Activated effector memory CD4-positive, alpha-beta T cell treated with anti-CD3 and anti-CD28 coated beads, Interleukin-2, amount 50 U/mL, for 16 hours (primary cell): ENCODE measurements around the gene FHAD1.

Experiments used
- DNase-seq: peaks from one replicate; pipeline ENCODE4 v3.0.0-alpha.2; 2020

FHAD1 gene

DNA sequence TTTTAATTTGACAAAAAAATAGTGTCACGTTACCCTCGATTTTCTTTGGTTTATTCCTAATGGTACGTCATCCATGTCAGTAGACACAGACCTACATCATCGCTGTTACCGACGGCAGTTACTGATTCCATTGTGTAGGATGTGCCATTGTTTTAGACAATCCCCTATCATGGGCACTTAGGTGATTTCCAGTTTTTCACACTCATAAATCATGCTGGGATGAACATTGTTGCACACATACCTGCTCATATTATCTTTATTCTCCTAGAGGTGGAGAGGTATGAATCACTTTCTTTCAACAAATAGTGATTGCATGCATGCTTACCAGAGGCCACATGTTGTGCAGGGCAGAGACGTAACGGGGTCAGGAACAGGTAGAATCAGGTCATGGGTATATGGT, 83.0 kb downstream of the FHAD1 start:
- DNase-seq = no peak

DNA sequence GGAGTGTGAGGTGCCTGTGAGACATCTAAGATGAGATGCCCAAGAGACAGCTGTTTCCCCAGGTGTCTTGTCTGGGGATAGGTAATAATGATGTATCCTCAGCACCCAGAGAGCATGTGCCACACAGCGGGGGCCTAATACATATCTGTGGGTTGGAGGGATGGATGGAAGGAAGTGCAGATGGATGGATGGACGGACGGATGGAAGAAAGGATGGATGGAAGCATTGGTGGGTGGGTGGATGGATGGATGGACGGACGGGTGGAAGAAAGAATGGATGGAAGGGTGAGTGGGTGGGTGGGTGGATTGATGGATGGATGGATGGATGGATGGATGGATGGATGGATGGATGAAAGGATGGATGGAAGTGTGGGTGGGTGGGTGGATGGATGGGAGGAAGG, 84.2 kb downstream of the FHAD1 start:
- DNase-seq = no peak

DNA sequence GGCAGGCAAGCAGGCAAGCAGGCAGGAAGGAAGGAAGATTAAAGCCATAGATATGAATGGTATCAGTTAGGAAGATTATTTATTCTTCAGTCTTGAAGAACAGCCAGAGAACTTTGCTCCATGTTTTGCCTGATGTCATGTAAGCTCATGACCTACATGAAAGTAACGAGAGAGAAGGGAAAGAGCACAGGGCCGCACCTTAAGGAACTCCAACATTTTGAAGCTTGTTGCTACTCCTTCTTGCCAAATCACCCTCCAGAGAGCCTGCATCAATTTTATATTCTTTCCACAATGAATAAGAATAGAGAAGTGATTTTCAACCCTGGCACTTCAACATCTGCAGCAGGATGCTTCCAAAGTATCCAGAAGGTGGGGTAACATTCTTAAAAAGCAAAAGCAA, 84.7 kb downstream of the FHAD1 start:
- DNase-seq = no peak

DNA sequence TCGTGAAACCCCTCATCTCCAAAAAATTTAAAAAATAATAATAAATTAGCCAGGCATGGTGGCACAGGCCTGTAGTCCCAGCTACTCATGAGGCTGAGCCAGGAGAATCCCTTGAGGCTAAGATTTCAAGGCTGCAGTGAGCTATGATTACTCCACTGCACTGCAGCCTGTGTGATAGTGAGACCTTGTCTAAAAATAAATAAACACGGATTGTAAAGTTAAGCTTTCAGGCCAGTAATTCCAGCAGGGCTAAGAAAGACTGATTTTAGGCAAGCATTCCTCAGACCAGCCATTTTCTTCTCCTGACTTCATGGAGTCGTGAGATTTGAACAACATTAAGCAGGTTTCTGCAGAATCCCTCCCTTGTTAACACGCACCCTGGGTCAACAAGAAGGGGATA, 85.5 kb downstream of the FHAD1 start:
- no peak for DNase-seq

DNA sequence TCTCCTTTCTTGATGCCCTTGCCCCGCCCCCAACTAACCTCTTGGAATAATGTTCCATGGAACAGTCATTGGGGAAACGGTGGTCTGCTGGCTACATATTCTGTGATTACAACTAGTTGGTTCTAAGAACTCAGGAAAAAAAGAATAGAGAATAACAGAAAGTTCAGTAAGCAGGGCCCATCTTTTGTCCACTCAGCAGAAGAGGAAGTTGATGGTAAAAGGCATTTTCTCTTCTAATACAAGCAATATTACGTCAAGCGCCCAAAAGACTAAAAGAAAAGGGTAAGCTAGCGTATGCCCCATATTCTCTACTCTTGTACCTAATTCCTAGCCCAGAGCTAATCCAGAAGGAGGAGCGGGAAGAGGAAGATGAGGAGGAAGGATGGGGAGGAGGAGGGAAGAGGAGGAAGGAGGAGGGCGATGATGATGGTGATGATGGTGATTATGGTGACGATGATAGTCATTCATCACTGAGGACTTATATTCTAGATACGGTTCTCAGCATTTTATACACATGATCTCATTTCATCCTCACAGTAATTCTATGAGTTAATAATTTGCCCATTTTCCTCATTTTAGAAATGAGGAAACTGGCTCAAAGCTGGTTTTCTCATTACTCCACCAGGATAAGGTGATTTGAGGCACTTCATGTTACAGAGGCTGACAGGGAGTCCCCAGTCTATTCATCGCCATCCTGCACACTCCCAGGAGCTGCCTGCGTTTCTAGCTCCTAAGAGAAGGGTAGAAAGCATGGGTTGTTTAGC, 86.1 kb downstream of the FHAD1 start:
- no peak for DNase-seq

DNA sequence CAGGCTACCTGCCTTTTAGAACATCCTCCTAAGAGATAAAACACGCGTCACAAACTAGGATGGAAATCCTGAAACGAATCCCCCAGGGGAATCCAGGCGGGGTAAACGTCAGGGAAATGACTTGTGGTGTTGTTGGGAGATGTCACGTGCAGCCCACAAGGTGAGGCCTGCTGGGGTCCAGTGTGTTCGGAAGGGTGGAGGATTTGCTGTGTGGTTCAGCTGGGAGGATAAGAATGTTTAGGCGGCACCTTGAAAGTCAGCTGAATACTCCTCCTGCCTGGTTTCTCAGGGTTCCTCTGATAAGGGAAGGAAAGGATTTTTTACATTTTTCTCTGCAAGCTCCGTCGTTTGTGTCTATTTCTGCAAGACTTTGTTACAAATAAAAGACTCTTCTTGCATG, 88.0 kb downstream of the FHAD1 start:
- no peak for DNase-seq

DNA sequence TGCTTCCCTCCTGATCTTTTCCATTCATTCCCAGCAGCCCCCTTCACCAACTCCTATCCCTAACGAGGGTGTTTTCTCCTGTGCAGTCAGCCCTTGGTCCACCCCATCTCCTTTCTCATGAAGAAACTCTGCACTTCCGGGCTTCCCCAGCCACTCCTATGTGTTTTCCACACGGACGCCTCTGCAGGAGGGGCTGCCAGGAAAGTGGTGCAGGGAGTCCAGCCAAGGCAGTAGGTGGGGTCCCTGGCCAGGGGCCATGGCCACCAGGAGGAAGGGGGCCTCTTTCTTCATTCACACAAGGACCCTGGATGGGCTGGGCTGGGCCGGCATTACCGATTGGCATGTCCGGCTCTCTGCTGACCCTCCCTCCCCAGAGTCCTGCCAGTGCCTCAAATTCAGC, 89.8 kb downstream of the FHAD1 start:
- DNase-seq = no peak

DNA sequence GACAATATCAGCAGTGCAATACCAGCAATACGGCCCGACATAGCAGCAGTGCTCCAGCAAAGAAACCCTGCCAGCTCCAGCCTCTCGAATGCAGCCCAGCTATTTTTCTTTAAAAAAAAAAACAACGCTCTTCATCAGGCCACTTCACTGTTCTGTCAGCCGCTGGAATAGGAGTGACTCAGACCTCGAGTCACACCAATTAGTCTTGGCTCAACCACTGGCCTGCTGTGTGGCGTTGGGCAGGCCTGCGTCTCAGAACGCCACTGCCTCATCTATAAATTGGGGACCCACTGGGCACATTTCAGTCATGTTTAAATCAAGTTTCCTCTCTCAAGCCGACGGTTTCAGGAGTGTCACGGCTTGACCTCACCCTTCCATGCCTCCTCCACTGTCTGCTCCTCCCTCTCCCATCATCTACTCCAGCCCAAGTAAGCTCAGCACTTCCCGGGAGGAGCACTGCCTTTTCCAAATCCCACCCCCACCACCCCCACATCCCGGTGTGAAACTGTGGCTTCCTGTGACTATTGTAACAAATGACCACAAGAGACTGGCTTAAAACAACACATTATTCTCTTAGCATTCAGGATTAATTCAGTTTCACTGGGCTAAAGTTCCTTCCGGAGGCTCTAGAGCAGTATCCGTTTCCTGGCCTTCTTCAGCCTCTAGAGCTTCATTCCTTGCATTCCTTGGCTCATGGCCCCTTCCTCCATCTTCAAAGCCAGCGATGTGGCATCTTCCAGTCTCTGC, 90.8 kb downstream of the FHAD1 start:
- DNase-seq = no peak

DNA sequence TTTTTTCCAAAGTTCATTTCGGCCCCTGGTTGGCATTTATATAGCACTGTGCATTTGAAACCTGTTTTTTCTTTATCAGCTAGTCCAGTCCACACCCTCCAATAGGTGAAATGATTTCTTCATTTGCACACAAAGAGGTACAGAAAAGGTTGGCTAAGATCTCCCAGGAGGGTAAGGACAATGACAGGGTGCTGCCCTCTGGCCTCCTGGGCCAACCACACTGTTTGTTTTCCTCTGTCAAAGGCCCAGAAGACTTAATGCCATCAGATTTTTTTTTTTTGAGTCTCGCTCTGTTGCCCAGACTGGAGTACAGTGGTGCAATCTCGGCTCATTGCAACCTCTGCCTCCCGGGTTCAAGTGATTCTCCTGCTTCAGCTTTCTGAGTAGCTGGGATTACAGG, 92.5 kb downstream of the FHAD1 start:
- no peak for DNase-seq

DNA sequence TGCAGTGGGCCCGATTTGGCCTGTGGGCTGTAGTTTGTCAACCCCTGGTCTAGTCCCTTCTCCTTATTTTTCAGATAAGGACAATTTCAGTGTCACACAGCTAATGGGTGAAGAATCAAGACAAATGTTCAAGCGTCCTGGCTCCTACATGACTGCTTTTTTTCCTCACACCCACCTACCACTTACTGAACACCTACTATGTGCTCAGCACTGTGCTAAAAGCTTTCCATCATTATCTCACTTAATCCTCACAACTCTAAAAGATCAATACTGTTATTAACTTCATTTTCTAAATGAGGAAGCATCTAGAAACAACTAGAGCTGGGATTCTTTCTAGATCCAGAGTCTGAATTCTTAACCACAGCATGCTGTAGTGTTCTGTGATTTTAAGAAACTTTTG, 94.2 kb downstream of the FHAD1 start:
- no peak for DNase-seq

DNA sequence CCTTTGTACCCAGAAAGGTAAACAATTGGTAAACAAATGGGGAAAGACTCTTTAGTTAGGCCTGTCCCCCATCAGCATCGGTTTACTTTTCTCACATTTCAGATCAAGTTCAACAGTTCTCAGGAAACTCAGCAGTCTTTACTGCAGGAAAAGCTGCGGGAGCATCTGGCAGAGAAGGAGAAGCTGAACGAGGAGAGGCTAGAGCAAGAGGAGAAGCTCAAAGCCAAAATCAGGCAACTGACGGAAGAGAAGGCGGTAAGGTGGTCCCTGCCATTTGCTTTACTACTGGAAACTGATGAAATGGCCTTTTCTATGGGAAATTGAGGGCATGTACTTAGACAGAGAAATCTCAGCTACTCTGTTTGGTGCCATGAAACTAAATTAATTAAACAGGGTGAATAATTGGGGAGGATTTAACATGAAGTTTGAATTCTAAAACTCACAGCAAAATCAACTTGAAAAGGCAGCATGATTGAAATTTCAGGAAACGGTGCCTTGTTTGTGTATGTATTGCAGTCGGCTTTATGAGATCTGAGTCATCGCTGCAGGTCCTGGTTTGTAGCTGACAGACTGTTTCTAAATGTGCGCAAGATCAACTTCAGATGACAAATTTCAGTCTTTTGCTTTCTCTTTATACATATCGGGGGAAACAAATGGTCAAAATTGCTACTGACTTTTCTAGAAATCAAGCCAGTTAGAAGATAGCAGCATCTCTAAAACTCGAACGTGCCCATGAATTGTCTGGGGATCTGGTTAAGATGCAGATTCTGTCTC, 94.8 kb downstream of the FHAD1 start:
- no peak for DNase-seq

DNA sequence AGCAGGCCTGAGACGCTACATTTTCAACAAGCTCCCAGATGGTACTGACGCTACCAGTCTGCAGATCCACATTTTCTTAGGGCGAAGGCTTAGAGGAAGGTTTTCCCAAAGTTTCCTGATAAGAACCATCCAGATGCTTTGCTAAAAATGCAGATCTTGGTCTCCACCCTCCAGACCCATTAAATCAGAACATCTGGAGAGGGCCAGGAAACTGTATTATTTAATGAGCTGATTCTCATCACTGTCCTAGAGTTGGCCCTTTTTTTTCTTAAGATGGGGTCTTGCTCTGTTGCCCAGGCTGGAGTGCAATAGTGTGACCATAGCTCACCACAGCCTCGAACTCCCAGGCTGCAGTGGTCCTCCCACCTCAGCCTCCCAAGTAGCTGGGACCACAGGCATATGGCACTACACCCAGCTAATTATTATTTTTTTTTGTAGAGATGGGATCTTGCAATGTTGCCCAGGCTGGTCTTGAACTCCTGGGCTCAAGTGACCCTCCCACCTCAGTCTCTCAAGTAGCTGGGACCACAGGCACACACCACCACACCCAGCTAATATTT, 95.5 kb downstream of the FHAD1 start:
- DNase-seq = no peak

DNA sequence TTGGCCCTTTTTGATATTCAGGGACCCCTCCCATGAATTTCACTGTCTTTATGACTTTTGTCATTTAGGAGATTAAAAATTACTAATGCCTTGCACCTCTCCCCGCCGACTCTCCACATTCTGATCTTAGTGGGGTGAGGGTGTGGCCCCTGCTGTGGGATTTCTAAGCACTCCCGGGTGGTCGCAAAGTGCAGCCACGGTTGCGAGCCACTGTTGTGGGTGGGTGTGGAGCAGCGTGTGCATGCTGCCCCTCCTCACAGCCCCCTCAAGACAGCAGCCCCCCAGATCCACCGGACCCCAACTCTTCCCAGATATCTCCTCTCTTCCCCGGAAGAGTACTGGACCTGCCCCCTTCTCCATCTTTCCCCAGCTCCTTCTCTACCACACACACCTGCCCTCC, 96.1 kb downstream of the FHAD1 start:
- DNase-seq = no peak

DNA sequence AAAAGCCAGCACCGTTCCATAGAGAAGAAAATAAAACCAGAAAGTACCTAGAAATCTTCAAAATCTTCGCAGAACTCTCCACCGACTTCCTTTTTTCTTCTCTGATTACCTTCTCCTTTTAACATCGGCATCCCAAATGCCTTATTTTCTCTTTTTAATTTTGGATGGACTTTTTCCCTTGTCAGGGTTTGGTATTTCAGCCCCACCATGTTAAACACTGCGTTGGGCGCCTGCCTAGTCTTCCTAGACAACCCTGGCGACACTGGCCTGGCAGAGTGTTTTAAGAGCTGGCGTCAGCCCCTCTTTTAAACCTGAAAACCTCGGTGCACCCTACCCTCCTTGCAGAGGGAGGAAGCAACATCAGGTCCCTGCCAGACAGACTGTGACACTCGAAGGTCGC, 96.7 kb downstream of the FHAD1 start:
- no peak for DNase-seq

DNA sequence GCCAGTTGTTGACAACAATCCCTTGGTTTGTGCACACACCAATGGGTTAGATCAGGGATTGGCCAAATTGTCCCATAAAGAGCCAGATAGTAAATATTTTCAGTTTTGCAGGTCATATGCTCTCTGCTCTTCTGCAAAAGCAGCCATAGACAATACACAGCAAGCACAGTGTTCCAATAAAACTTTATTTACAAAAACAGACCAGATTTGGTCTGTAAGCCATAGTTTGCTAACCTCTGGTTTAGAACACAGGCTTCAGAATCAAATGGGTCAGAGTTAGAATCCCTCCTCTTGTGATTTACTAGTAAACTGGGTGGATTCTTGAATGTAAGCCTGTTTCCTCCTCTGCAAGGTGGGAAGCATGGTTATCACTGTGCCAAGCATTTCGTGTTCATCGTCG, 97.4 kb downstream of the FHAD1 start:
- no peak for DNase-seq

DNA sequence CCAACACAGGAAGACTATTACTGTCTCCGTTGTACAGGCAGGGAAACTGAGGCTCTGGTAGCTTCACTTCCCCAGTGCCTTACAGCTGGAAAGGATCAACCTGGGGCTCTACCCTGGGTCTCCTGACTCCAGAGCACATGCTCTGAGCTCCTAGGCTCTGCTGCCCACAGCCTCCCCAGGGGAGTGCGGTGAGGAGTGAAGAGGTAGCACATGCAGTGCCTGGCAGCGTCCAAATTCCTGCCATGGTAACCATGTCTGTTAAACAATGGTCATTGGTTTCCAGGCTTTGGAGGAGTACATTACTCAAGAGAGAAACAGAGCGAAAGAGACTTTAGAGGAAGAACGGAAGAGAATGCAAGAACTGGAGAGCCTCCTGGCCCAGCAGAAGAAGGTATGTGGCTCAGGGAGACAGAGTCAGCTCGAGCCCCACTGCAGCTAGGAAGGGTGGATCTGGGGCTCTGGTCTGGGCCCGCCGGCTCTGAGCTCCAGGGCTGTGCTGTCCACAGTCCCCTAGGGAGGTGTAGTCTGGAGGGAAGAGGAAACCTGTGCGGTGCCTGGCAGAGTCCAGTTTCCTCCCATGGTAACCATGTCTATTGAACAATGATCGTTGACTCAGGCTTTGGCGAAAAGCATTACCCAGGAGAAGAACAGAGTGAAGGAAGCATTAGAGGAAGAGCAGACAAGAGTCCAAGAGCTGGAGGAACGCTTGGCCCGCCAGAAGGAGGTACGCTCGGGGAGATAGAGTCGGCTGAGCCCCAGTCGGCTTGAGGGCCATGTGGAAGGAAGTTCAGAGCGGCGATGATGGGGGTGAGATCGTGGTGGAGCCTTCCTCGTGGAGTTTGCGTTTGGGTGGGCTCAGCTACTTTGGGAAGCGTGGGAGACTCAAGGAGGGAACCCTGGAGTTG, 98.0 kb downstream of the FHAD1 start:
- DNase-seq = no peak

DNA sequence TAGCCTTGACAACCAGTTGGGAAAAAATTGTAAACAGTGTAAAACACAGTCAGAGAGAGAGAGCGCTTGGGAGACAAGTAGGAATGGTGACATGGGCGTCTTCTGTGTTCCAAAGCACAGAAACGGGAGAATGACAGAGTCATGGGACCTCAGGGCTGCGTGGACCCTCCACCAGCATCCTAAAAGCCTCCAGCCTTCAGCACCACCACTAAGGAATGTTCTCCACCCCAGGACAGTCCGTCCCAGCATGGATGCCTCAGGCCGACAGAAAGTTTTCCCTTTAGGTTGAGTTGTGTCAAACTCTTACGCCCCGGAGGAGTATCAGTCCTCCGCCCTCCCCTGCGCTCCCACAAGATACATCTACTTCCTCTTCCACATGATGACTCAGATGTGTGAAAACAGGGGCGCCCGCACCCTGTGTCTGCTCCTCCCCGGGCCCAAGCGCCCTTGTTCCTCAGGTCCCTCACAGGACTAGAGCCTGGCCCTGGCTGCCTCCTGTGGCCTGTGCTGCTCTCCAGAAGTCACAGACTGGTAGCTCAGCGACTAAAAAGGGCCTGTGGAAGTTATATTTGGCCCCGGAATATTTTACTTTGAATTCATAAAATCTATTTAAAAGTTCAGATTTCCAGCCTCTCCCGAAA, 98.8 kb downstream of the FHAD1 start:
- peak; percentile 82 for DNase-seq

DNA sequence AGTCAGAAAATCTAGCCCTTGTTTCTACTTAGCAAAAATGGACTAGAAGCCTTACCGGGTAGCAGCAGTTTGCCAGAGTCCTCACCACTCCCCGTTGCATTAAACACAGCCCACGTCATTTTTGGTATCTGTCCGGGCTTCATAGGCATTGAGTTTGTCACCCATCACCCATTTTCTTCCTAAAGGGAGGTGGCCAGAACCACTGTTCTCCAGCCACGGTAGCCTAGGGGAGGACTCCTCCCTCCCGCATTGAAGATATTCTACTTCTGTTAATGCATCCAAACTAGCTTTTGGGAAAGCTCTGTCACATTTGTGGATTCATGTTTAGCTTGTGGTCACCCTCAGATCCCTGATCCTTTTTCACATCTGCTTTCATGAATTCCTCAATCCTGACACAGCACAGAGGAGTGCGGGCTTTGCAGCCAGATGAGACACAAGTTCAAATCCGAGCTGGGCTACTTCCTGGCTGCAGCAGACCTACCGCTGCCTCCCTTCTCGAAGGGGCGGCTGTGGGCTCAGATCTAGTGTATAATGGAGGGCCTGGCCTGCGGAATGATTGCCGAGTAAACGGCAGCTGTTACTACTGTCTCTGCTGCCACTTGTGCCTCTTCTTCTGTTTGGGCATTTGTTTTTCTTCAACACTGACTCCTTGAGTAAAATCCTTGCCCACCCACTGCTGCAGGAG, 99.5 kb downstream of the FHAD1 start:
- DNase-seq = no peak

DNA sequence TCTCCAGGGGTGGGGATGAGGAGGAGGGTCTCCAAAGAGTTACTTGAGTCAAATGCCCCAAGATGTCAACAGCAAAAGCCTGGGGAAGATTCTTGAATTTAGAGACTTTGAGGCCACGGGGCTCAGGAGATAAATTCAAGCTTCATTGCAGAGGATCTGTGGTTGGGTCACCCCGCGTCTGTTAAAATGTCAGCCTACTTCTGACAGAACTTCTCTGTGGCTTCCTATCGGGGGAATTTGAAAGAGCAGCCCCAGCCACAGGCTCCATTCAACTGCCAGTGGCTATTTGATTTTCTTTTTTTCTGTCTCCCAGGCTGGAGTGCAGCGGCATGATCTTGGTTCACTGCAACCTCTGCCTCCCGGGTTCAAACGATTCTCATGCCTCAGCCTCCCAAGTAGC, 100.2 kb downstream of the FHAD1 start:
- no peak for DNase-seq

DNA sequence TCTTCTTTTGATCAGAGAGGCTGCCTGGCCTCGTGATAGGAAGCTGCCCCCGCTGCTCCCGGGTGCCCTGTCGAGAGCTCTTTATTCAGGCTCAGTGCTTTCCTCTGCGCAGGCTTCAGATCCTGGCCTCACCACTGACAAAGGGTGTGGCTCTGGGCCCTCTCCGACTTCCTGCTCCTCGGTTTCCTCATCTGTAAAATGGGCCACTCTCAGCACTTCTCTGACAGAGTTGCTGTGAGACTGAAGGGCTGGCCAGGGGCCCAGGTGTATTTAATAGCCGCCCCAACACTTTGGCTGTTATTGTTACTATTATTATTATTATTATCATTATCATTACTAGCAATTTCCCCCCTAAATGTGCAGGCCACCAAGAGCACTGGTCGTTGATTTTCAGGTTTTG, 101.6 kb downstream of the FHAD1 start:
- no peak for DNase-seq

DNA sequence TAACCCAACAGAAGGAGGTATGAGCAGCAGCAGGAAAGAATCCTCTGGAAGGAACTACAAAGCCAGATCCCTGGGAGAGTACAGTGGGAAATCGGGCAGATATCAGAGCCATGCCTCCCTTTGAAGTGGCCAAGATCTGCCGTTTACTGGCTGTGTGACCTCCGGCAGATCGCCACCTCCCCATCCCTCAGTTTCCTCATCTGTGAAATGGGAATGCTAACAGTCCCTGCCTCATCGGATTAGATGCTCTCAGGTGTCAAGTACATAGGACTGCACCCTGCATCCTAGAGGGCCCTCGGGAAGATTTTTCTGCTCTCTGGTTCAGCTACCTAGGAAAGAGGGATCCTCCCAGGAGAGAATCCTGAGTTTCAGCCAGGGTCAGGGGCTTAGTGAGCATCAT, 102.1 kb downstream of the FHAD1 start:
- no peak for DNase-seq
